Bronchial epithelial cell (primary cell): ENCODE data around the gene CTDSP1. TPM values are rescaled to one million over a fixed set of nuclear protein-coding genes. Genes with fewer than 3 reads are reported as not detected.

Experiments used
- DNase-seq: peaks from one replicate; pipeline ENCODE4 v3.0.0-alpha.2; 2010; ENCODE audit warnings: low read depth
- FAIRE-seq: peaks from 2 replicates; lab custom pipeline; 2011; peaks lifted over from hg19 to GRCh38; lab: Jason Lieb, UNC
- H3K27me3 ChIP-seq: 2 replicates; pipeline ENCODE4 v1.5.1; 2011; ENCODE audit warnings: low read length; ENCODE audit not compliant: control insufficient read depth, insufficient read depth
- H3K36me3 ChIP-seq: 2 replicates; pipeline ENCODE4 v1.5.1; 2011; ENCODE audit warnings: low read length; ENCODE audit not compliant: control insufficient read depth, insufficient read depth
- H3K4me3 ChIP-seq: 2 replicates; pipeline ENCODE4 v1.5.1; 2011; ENCODE audit warnings: mild to moderate bottlenecking, low read depth, low read length, control low read depth
- total RNA-seq: library from RNA; depleted of rRNA; stranded (reverse); fragments of >200 nt; gene quantifications from 2 replicates; pipeline ENCODE4 v1.2.1, GENCODE V29; 2014
- TF ChIP-seq, protein P1 (sequence below): IDR thresholded peaks from 2 replicates; pipeline ENCODE4 v1.5.1; 2011; ENCODE audit warnings: mild to moderate bottlenecking, moderate library complexity, low read length, control low read depth, inconsistent platforms; ENCODE audit not compliant: insufficient read depth, severe bottlenecking

Gene CTDSP1
- total RNA-seq, 1 donor from 2014 or later, result 32.1 TPM

DNA sequence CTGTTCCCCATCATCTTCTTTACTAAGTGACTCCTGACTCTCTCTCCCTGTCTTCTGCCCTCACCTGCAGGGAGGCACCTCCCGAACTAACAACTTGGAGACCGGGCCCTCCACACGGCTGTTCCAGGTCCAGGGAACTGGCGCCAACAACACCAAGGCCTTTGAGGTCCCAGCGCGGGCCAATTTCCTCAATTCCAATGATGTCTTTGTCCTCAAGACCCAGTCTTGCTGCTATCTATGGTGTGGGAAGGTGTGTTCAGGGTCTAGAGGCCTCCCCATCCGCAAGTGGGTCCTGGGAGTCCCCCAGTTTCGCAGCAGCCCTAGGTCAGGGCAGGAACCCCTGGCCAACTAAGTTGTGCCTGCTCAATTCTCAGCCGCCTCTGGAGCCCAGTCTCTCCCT lies 34.8 kb downstream of the CTDSP1 start:
- TF ChIP-seq, protein P1, sequence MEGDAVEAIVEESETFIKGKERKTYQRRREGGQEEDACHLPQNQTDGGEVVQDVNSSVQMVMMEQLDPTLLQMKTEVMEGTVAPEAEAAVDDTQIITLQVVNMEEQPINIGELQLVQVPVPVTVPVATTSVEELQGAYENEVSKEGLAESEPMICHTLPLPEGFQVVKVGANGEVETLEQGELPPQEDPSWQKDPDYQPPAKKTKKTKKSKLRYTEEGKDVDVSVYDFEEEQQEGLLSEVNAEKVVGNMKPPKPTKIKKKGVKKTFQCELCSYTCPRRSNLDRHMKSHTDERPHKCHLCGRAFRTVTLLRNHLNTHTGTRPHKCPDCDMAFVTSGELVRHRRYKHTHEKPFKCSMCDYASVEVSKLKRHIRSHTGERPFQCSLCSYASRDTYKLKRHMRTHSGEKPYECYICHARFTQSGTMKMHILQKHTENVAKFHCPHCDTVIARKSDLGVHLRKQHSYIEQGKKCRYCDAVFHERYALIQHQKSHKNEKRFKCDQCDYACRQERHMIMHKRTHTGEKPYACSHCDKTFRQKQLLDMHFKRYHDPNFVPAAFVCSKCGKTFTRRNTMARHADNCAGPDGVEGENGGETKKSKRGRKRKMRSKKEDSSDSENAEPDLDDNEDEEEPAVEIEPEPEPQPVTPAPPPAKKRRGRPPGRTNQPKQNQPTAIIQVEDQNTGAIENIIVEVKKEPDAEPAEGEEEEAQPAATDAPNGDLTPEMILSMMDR, result no peak
- Histone ChIP-seq H3K36me3 (no peaks in the 10 kb centered on the region), H3K27me3 (peaks cover 2% of the 10 kb centered on the region), H3K4me3 (no peak overlapping the region)
- DNase-seq (no peak), FAIRE-seq (no peak)

DNA sequence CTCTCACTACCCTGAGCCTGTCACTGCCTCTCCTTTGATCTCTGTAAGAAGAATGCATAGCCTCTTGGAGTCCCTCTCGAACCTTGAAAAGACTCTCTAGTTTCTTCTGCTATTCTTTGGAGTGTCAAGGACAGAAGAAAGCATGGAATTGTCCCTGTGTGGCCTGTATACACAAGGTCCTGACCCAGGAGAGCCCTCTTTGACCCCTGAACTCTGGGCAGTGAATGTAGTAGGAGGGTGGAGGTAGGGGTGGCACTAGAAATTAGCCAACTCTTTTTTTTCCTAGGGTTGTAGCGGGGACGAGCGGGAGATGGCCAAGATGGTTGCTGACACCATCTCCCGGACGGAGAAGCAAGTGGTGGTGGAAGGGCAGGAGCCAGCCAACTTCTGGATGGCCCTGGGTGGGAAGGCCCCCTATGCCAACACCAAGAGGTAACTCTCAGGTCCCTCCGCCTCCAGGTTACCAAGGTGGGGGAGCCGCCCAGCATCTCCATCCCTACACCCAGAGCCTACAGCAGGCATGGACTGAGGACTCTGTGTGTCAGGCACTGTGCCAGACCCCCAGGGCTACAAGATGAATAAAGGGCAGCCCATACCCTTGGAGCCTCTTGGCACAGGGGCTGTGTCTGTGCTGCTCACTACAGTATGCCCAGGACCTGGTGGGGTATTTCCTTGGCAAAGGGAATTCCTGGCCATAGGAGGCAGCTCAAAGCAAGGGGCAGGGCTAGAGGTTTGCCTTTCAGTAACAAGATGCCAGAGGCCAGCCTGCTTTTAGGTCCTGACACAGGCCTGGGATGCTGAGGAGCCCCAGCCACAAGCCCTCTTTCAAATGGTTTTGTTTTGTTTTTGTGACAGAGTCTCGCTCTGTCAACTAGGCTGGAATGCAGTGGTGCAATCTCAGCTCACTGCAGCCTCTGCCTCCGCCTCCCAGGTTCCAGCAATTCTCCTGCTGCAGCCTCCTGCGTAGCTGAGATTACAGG lies 35.6 kb downstream of the CTDSP1 start:
- peaks cover 2% of the 10 kb centered on the region for H3K27me3 ChIP-seq
- DNase-seq (no peak), FAIRE-seq (peak; percentile 70)
- TF ChIP-seq, protein P1, result no peak
- H3K4me3 ChIP-seq, result no peak overlapping the region
- no peaks in the 10 kb centered on the region for H3K36me3 ChIP-seq

DNA sequence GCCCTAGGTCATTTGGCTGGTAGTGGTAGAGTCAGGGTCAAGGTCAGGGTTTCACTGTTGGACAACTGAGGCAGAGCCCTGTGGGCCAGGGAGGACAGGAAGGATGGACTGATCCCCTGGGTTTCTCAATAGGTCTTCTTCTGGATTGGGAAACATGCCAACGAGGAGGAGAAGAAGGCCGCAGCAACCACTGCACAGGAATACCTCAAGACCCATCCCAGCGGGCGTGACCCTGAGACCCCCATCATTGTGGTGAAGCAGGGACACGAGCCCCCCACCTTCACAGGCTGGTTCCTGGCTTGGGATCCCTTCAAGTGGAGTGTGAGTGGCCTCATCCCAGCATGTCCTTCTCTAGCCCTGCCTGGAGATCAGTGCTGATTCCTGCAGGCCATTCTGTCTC lies 37.3 kb downstream of the CTDSP1 start:
- TF ChIP-seq, protein P1, result no peak
- H3K4me3 ChIP-seq, result no peak overlapping the region
- DNase-seq (no peak), FAIRE-seq (no peak)
- peaks cover 2% of the 10 kb centered on the region for H3K27me3 ChIP-seq
- H3K36me3 ChIP-seq, result no peaks in the 10 kb centered on the region

DNA sequence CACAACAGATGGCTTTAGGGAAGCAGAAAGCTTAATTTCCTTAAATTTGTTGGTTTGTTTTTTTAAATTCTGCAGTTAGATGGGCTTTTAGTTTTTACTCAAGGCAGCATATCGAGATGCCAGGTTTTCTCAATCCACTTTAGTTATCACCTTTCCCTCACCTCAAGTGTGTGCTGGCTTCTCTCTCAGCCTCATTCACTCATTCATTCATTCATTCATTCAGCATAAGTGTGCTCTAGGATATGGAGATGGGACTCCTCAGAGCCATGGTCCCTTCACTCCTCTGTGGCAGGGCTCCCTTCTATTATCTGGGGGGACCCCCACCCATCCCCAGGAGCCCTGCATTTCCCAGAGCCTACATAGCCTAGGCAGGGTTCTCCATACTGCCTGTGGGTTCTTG lies 38.3 kb downstream of the CTDSP1 start:
- Histone ChIP-seq H3K36me3 (no peaks in the 10 kb centered on the region), H3K4me3 (no peak overlapping the region), H3K27me3 (no peaks in the 10 kb centered on the region)
- no peak for DNase-seq
- TF ChIP-seq, protein P1, result no peak
- no peak for FAIRE-seq

DNA sequence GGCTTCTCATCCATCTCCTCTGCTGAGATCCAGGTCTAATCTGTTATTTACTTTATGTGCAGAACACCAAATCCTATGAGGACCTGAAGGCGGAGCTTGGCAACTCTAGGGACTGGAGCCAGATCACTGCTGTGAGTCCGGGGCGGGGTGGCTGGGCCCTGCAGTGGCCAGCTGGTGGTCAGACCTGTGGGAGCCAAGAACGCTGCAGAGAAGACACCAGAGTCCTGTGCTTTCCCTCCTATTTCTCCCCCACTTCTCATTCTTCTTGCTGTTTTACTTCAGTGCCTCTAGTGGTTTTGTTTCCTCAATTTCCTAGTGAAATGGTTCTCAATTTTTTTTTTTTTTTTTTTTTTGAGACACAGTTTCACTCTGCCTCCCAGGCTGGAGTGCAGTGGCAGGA lies 38.9 kb downstream of the CTDSP1 start:
- FAIRE-seq (no peak), DNase-seq (no peak)
- H3K4me3 ChIP-seq, result no peak overlapping the region
- TF ChIP-seq, protein P1, result no peak
- H3K27me3 ChIP-seq, result no peaks in the 10 kb centered on the region
- no peaks in the 10 kb centered on the region for H3K36me3 ChIP-seq
